NCI-H774 (cell line): ENCODE data around the gene CDCA5.

Source experiments
- DNase-seq: peaks from one replicate; lab custom pipeline; 2025; lab: John Stamatoyannopoulos, UW

Gene CDCA5

DNA sequence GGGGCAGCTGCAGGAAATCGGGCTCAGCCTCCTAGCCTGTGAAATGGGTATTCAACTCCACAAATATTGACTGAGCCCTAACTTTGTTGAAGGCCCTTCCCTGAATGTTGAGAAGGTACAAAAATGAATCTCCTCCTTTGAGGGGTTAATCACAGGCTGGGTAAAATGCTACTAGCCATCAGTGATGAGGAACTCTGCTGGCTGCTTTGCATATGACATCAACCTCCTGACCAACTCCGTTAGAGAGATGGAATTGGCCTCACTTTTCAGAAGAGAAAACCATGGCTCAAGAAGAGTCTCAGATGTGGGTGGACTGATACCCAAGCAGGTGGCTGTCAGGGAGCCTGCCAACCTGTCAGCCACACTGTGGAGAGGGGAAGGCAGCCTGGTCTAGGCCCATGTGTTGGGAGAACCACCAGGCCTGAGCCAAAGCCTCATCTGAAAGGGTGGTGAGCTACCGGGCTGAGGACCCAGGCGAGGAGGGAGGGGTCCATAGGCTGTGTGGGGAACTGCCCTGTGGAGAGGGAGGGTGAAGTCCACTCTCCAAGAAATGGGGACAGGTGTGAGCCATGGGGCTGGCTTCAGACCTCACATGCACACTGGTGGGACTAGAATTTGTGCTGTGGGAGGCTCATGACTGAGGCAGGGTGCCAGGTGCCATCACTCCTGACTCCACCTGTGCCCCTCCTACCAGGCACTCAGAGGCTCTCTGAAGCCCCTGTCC, 11.8 kb downstream of the CDCA5 start:
- DNase-seq = no peak

DNA sequence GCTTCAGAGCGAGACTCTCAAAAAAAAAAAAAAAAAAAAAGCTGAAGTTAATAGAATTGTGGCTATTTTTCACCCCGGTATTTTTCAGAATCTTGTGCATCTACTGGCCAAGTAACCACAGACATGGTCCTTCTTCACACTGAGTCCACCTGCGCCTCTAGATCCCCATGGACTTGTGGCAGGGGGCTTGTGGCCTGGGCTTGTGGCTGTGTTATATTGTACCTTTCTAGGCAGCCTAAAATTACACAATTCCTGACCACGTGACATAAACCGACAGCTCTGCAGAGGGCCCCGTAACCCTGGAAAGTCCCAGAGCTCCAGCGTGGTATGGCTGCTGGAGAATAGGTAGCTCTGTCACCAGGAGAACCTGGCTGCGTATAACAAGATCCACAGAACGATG, 14.6 kb downstream of the CDCA5 start:
- DNase-seq = no peak

DNA sequence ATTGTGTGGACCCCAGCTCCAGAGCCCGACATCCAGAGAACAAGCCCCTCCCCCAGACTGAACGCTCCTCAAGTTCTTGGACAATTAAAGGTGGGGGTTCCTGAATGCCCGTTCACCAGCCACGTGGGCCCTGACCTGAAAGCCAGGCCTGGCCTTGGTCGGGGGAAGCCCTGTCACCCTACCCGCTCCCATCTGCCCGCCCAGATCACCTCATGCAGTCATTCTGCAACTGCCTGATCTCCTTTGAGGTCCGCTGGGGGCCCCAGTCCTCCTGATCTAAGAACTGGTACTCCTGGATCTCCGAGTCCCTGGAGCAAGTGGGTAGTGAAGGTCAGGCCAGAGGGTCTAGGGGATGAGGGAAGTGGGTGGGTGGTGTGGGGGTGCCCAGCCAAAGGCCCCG, 16.4 kb downstream of the CDCA5 start:
- no peak for DNase-seq

DNA sequence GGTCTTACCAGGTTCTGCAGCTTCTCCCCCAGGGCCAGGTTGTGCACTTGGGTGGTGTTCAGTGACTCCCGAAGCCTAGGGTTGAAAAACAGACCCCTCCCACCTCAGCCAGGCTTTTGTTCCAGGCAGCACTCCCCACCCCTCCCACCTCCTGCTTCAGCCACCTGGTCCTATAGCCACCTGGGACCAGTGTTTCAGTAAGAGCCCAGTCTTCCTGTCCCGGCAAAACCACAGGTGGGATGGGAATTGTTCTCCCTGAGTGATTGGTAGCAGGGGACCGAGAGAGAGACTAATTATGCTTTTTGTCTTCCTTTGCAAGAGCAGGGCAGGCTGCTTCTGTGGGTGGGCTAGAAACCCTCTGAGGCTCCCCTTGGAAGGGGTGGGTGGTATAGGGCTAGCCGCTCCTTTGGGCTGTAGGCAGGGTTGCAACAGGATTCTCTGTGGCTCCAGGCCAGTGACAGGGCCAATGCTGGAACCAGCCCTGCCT, 17.0 kb downstream of the CDCA5 start:
- DNase-seq = no peak

DNA sequence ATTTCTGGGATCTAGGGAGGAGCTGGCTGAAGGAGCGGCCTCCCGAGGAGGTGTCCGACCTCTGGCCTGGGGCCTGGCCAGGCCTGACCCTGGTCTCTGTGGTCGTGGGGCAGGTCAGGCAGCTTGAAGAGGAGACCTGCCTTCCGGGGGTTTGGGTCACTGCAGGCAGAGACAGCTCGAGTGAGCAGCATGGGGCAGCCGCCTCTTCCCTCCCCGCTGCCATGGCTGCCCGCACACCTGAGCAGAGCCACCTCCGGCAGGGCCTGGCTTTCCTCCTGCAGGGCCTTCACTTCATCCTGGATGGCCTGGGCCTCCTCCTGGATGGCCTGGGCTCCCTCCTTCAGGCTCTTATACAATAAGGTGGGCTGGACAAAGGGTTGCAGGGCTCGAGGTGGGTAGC, 17.5 kb downstream of the CDCA5 start:
- no peak for DNase-seq

DNA sequence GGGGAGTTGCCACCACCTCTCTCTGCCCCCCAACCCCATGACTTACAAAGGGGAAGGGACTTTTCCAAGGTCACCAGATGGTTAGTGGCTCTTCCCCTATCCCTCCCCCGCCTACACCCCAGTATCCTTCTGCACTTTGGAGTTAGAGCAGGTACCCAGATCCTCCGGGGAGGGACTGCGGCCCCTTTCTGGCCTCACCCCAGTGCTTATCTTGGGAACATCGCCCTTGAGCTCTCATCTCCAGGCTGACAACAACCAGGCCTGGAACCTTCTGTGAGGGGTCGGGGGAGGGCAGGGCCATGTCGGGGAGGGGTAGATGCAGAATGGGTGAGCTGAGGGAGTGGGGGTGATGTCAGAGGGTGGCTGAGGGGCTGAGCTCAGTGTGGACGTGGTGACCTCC, 18.0 kb downstream of the CDCA5 start:
- DNase-seq = no peak

DNA sequence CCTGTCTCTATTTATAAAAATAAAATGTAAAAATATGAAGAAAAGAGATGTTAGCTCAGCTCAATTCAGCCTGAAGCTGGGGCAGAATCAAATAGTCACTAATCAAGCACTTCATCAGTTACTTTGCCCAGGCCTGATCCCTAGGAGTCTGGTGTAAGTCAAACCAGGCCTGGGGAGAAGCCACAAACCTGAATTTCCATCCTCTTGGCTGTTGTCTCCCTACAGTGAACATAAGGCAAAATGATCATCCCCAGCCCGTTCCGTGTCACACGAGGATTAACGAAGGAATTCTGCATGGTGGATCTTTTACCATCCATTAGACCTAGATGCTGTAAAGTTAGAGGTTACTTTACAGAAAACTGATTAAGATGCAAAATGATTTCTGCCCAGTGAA, 19.0 kb downstream of the CDCA5 start:
- no peak for DNase-seq

DNA sequence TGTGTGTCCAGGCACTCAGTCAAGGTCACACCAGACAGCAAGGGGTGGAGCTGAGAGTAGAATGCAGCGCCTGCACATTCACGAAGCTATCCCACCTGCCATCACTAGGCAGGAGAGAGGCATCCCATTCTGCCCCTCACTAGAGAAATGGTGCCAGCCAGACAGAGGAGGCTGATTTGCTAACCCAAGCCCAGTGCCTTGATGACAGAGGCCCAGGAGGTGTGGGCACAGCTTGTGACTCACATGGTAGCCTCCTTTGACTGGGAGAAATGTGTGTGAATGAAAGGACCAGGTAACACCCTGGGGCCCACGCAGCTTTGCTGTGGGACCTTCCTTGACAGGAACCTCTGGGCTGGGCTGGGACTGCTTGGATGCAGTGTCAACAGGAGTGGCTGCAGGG, 20.3 kb downstream of the CDCA5 start:
- no peak for DNase-seq

DNA sequence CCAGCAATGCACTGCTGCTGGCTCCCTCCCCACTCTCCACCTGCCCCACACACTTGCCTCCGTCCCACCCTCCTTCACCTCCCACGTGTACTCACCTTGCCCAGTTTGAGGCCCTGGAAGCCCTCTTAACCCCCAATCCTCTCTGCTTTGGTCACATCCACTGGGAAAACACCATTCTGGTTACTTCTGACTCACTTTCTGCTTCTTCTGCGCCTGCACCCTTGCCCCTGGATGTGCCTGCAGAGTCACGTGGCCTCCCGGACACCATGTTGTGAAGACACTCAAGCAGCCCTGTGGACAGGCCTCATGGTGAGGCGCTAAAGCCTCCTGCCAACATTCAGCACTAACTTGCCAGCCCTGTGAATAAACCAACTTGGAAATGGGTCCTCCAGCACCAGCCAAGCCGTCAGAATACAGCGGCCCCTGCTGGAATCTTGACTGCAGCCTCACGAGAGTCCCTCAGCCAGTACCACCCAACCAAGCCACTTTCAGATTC, 22.9 kb downstream of the CDCA5 start:
- no peak for DNase-seq

DNA sequence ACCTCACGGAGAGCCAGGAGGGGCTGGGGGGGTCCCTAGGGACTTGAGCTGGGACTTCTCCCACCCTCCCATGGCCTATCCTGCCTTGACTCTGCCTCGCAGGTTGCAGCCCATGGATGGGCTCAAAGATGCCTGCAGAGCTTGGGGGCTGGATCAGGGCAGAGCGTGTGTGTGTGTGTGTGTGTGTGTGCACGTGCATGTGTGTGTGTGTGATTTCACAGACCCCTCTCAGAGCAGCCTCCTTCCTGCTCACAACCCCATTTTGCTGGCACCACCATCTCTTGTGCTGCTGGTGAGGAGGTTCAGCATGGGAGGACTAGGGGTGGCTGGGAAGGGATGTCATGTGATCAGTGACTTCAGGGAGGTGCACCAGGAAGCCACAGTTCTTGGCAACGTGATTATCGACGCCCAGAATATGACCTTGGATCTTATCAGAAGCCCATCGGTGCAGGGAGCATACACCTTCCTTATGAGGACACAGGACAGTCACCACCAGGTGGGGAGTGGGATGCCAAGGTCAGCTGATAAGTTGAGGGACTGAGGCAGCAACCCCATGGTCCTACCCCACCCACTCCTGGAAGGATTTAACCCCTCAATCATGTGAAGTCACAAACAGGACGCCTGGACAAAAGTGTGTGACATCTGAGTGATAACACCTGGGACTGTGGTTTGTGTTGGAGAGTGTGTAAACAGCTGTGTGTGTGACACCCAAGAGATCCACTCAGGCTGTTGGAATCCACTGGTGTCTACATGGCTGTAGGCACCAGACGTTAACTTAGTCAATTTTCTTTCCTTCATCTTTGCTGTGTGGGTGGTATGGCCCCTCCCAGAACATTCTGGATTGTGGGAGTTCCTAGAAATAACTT, 23.6 kb downstream of the CDCA5 start:
- no peak for DNase-seq

DNA sequence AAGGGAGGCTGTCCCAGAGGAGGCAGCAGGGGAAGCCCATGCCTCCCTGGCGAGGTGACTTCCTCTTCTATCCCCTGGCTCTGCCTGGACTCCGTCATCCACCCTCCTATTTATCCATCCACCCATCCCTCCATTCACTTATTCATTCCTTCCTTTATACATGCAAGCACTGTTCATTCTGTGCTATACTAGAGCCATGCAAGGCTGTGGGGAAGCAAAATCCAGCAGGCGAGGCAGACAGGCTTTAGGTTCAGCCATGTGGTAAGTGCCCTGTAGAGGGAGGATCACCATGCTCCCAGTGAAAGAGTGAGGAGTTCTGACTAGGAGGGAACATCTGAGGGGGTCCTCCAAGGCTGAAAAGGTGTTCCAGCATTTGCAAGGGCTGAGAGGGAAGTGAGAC, 24.3 kb downstream of the CDCA5 start:
- no peak for DNase-seq

DNA sequence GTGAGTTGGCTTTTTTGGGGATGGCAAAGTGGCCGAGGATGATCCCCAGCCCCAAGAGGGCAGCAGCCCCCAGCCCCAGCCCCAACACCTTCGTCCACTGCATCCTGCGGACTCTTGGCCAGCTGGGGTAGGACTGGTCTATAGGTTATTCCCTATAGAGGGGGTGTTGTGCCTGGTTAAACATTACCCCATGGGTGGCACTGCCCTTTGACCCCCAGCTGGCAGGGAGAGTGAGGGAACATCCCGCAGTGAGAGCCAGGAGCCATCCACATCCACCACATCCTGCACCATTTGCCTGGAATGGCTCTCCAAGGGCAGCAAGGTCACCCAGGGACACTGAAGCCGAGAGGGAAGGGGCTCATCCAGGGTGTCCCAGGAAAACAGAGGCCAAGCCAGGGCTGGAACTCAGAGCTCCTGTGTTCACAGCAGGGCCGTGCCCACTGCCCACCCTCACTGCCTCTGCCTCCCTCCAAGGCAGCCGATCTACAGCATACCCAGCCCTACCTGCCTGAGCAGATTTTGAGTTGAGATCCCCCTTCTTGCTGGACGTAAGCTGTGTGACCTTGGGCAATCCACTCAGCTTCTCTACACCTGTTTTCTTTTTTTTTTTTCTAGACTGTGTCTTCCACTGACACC, 25.3 kb downstream of the CDCA5 start, which contains the start of gene NAALADL1:
NAALADL1 (minus strand) TSS at position 135 of the 636 bp plus-strand sequence; CDS start at position 103, 32 bp downstream.
- no peak for DNase-seq

DNA sequence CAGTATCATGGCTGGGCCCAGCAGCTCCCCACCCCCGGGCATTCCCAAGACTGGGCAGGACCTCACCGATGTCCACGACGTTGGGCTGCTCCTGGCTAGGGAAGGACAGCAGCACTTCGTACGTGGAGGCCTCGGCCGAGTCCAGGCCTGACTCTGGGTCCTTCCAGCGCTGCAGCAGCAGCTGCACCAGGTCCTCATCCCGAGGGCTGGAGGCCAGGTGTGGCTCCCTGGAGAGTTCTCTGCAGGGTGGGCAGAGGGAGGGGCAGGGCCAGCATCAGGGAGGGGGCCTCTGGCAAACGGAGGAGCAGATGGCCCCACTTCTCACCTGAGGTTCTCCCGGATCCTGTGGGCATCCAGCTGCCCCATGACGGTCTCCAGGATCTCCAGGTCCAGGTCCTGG, 25.8 kb downstream of the CDCA5 start:
- no peak for DNase-seq

DNA sequence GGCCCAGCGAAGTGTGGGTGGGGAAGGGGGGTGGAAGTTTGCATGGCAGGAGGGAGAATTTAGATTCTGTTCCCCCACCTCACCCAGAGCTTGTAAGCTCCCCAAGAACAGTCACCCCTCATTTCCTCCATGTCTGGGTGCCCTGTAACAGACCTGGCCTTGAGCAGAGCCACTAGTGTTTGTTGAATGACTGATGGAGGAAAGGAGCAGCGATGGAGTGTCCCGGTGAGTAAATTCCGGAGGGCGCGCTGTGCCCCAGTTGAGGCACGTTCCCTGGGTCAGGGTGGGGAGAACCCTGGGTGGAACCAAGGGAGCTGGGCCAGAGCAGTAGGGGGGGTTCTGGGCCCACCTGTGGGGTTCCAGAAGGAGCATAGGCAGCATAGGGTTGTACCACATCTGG, 26.3 kb downstream of the CDCA5 start:
- no peak for DNase-seq

DNA sequence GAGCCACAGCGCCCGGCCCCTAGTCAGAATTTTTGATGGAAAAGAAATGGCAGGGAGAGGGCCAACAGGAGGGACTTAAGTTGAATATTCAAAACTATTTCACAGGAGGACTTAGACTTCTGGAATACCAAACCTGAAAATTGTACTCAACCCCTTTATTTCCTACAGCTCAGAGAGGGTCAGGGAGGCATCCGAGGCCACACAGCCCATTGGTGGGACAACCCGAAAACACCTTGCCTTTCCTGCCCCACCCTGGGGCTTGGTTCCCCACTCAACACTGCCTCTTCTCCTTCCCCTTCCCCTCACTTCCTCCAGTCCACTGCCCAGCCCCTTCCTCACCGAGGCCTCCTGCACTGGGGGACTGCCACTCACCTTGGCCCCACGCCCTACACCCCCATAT, 26.8 kb downstream of the CDCA5 start:
- DNase-seq = no peak

DNA sequence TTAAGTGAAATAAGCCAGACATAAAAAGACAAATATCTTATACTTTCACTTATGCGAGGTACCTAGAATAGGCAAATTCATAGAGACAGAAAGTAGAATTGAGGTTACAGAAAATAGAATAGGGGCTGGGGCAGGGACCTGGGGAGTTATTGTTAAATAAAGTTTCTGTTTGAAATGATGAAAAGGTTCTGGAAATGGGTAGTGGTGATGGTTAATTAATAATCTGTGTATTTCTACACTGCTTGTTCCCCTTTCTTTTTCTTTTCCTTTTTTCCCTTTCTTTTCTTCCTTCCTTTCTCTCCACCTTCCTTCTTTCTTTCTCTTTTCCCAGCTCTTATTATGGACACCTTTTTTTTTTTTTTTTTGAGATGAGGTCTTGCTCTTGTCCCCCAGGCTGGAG, 28.3 kb downstream of the CDCA5 start:
- no peak for DNase-seq

DNA sequence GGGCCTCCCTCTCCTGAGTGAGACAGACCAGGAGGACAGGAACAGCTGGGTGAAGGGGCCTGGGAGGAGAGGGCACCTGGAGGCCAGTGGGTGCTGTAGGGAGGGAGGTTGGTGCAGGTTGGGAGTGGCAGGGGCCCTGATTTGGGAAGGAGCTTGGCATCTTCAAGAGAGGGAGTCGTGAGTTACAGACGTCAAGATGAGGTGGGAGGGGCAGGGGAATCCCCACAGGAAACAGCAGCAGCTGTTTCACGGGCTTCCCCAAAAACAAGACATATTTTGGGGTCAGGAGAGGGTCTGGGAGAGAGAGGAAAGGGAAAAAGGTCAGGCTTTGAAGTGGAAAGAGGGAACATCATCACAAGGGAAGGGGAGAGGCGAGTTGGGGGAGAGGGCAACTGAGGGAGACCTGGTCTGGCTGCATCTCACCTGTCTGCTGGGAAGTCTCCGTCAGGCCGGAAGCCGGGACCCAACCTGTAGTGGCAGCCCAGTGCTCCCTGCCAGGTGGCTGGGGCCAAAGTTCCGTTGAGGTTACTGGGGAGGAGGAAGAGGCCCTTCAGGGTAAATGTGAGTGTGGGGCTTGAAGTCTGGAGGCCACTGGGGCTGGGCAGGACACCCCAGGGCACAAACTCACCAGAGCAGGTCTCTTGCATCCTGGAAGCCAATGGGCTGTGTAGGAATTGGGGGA, 29.9 kb downstream of the CDCA5 start:
- DNase-seq = no peak

DNA sequence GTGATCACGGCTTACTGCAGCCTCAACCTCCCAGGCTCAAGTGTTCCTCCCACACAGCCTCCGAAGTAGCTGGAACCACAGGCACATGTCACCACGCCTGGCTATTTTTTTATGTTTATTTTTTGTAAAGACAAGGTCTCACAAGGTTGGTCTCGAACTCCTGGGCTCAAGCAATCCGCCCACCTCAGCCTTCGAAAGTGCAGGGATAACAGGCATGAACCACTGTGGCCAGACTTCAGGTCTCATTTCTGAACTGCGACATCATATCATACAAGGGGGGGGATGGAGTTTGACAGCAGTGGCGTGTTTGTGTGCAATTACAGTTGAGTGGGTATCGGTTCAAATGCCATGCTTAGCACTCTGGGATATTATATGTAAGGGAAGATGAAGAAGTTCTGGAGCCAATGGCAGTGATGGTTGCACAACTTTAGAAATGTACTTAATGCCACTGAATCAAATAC, 32.4 kb downstream of the CDCA5 start:
- DNase-seq = no peak

DNA sequence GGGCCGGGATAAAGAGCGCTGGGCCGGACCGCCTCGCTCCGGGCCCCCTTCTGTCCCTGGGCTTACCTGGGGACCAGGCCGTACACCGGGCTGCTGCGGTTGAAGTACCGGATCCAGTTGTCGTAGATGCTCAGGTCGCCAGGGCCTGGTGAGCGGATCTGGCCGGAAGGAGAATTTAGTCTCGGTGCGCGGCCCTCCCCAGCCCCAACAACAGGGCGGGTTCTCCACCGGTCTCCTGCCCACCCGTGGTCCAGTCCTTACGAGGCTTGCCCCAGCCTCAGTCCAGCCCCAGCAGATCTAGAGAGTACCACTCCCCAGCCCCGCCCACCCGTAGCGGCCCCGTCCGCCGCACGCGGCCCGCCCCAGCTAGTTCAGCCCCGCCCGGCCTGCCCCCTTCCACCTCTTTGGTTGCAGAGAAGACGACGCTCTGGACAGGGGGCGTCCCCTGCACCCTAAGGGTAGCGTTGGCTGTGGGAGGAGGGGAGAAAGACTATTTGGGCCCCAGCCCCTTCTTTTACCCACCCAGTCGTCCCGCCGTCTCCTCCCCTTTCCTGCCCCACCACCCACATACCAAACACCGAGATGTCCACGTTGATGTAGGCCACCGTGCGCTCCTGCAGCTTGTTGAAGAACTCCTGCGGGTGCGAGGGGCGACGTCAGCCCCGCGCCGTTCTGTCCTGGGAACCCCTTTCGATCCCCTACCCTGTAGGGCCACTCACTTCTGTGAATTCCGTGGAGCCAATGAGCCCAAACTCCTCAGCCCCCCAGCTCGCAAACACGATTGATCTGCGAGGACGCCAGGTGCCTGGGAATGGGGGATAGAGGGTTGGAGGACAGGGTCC, 36.0 kb downstream of the CDCA5 start:
- DNase-seq = no peak

DNA sequence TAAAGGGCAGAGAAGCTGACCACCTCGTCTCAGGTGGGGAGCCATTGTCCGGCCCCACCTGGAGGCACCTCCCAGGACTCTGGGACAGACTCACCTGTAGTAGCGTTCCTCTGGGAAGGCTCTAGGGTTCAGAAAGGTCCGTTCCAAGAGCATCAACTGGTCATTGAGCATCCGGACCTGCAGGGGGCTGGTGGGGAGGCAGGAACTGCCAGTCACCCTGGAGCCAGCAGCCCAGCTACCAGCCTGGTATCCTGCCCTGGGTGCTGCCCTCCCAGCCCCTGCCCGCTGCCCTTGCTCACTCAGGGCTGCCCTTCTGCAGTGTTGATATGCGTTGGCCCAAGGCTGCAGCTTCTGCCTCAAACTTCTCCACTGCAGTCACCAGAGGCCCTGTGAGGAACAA, 38.1 kb downstream of the CDCA5 start:
- no peak for DNase-seq

DNA sequence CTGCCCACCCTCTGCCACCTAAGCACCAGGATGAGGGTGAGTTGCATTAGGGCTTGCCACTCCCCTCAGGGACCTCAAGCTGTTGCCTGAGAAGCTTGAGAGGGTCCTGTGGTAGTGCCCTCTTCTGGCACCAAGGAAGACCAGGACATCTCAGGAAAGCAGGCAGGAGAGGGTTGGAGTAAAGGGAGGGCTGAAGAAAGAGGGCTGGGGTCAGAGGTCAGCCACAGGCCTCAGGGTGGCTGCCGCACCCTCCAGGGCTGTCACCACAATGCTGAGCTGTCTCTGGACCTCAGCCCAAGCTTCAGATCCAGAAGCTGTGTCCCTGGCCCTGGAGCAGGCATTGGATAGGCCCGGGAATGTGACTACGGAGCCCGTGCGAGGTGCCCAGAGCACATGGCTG, 38.8 kb downstream of the CDCA5 start:
- DNase-seq = no peak
